GM23248 (cell line): Measurements from ENCODE around the gene ANKRD13B. TPM values are rescaled to one million over a fixed set of nuclear protein-coding genes. Genes with fewer than 3 reads are reported as not detected.

Experiments used
- DNase-seq: peaks from one replicate; pipeline ENCODE4 v3.0.0-alpha.2; 2015
- H2AFZ ChIP-seq: fragments of 200-600 bp; sonication (generic); 2 replicates; pipeline ENCODE4 v1.6.1; 2016; ENCODE audit warnings: antibody characterized with exemption
- H3F3A ChIP-seq: fragments of 200-600 bp; sonication (generic); 2 replicates; pipeline ENCODE4 v1.6.1; 2016; ENCODE audit warnings: mild to moderate bottlenecking, antibody characterized with exemption, mixed run types; ENCODE audit not compliant: insufficient read depth
- H3K27ac ChIP-seq: fragments of 200-600 bp; sonication (generic); 2 replicates; pipeline ENCODE4 v1.5.1; 2016; ENCODE audit warnings: mild to moderate bottlenecking
- H3K27me3 ChIP-seq: fragments of 200-600 bp; sonication (generic); replicated peaks from 2 replicates; pipeline ENCODE4 v1.6.1; 2016; ENCODE audit warnings: mild to moderate bottlenecking; ENCODE audit not compliant: insufficient read depth
- H3K36me3 ChIP-seq: fragments of 200-600 bp; sonication (generic); 2 replicates; pipeline ENCODE4 v1.6.1; 2016; ENCODE audit warnings: low read depth, mild to moderate bottlenecking
- H3K4me1 ChIP-seq: fragments of 200-600 bp; sonication (generic); 2 replicates; pipeline ENCODE4 v1.6.1; 2016; ENCODE audit warnings: mild to moderate bottlenecking; ENCODE audit not compliant: insufficient read depth
- H3K4me2 ChIP-seq: fragments of 200-600 bp; sonication (generic); one replicate; pipeline ENCODE4 v1.6.1; 2016; ENCODE audit warnings: mild to moderate bottlenecking; ENCODE audit not compliant: unreplicated experiment
- H3K4me3 ChIP-seq: fragments of 200-600 bp; sonication (generic); 2 replicates; pipeline ENCODE4 v1.5.1; 2016; ENCODE audit warnings: mild to moderate bottlenecking
- H3K79me2 ChIP-seq: fragments of 200-600 bp; sonication (generic); 2 replicates; pipeline ENCODE4 v1.6.1; 2016; ENCODE audit warnings: mild to moderate bottlenecking; ENCODE audit not compliant: insufficient read depth
- H3K9ac ChIP-seq: fragments of 200-600 bp; sonication (generic); 2 replicates; pipeline ENCODE4 v1.6.1; 2016; ENCODE audit warnings: mild to moderate bottlenecking
- H3K9me2 ChIP-seq: fragments of 200-600 bp; sonication (generic); 2 replicates; pipeline ENCODE4 v1.6.1; 2016; ENCODE audit warnings: mixed run types, mild to moderate bottlenecking, moderate library complexity; ENCODE audit not compliant: insufficient read depth
- H3K9me3 ChIP-seq: fragments of 200-600 bp; sonication (generic); one replicate; pipeline ENCODE4 v1.6.1; 2017; ENCODE audit warnings: low read depth
- H4K20me1 ChIP-seq: fragments of 200-600 bp; sonication (generic); 2 replicates; pipeline ENCODE4 v1.6.0; 2016; ENCODE audit not compliant: insufficient read depth
- EZH2 ChIP-seq: fragments of 200-600 bp; sonication (generic); IDR thresholded peaks from 2 replicates; pipeline ENCODE4 v1.6.1; 2018; ENCODE audit warnings: antibody characterized with exemption, mild to moderate bottlenecking; ENCODE audit not compliant: insufficient read depth, poor library complexity, severe bottlenecking
- EZH2phosphoT487 ChIP-seq: fragments of 200-600 bp; sonication (generic); IDR thresholded peaks from 2 replicates; pipeline ENCODE4 v1.6.1; 2018; ENCODE audit warnings: antibody characterized with exemption, moderate library complexity, mild to moderate bottlenecking, low read depth; ENCODE audit not compliant: insufficient read depth
- WGBS, 2 experiments: methylation state at CpG; one replicate each; pipeline ENCODE4 v1.1.6; 2015 to 2017; ENCODE audit warnings: low lambda C conversion rate in 2 of 2, low coverage in 1 of 2; ENCODE audit errors: missing lambda C conversion rate in 2 of 2; 5-methylcytosine and 5-hydroxymethylcytosine counted together
- in situ Hi-C: fragments of 300-500 bp; cut with MboI; formaldehyde crosslinking; loops from 2 replicates; pipeline ENCODE4 v1.15.0; 2020
- polyA plus RNA-seq: library from polyadenylated mRNA; unstranded; fragments of >200 nt; fragmentation: Nextera tagmentation; extraction: Ambion mirVana; gene quantifications from 2 replicates; pipeline ENCODE4 v1.2.1, GENCODE V29; 2016
- total RNA-seq: library from RNA; depleted of rRNA; stranded (reverse); fragments of >200 nt; shearing (Covaris generic); gene quantifications from 2 replicates; pipeline ENCODE4 v1.2.3, GENCODE V29; 2014

Gene ANKRD13B
- total and polyA plus RNA-seq, 2 experiments from 2014 or later: 1.7 to 9.4 TPM

- 98 to 100% methylated on average over 2 of the region's 2 CpGs for WGBS, 2 experiments
- in situ Hi-C loops: loop anchor here (25.0 kb wide), 1 partner anchor 97 kb away; no protein-coding TSS in a partner anchor
- H3K79me2 ChIP-seq: no peaks in the 10 kb centered on the region
- no peaks in the 10 kb centered on the region for H4K20me1 ChIP-seq
- no peaks in the 10 kb centered on the region for H3K9me3 ChIP-seq
- H3K36me3 ChIP-seq: no peaks in the 10 kb centered on the region
- no peaks in the 10 kb centered on the region for H3K27me3 ChIP-seq
- H3K4me2 ChIP-seq: no peak overlapping the region
- peaks cover 12% of the 10 kb centered on the region; the same call in 1 of the 2 replicates for H3K4me1 ChIP-seq
- H3K27ac ChIP-seq: no peak overlapping the region
- H3K9me2 ChIP-seq: no peaks in the 10 kb centered on the region
- no peak overlapping the region for H3K4me3 ChIP-seq
- TF ChIP-seq EZH2 (no peak), EZH2phosphoT487 (no peak)
- H3K9ac ChIP-seq: no peak overlapping the region
- DNase-seq: no peak
- H2AFZ ChIP-seq: no peak overlapping the region
- H3F3A ChIP-seq: peaks cover 15% of the 10 kb centered on the region
These were observed 33.3 kb upstream of the ANKRD13B start for GRCh38 chr17:29559640-29560039.

DNA sequence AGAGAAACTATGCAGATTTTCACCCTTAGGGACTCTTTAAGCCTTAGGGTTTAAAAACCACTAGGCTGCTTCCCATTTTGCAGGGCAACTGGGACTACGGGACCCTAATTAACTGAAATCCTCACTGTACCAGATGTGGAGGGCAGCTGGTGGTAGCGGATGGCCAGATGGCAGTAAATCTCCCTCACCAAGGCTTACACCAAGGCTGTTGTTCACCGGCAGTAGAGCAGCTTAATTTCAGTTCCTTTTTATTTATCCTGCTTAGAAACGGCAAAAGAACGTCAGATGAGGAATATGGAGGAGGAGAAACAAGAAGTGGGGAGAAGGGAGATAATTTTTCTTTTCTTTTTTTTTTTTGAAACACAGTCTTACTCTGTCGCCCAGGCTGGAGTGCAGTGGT is 32.6 kb upstream of the ANKRD13B start:
- no peak for TF ChIP-seq EZH2phosphoT487
- no peak for TF ChIP-seq EZH2
- Histone ChIP-seq H3K9me3 (no peaks in the 10 kb centered on the region), H3K4me2 (no peak overlapping the region), H3K4me1 (peaks cover 12% of the 10 kb centered on the region; the same call in 1 of the 2 replicates), H3K9ac (no peak overlapping the region), H2AFZ (no peak overlapping the region), H3K27ac (no peak overlapping the region), H3K9me2 (no peaks in the 10 kb centered on the region), H3K79me2 (no peaks in the 10 kb centered on the region), H3K4me3 (no peak overlapping the region), H3K36me3 (no peaks in the 10 kb centered on the region), H3F3A (peaks cover 15% of the 10 kb centered on the region), H4K20me1 (no peaks in the 10 kb centered on the region), H3K27me3 (no peaks in the 10 kb centered on the region)
- DNase-seq: no peak
- in situ Hi-C loops: loop anchor here (25.0 kb wide), 1 partner anchor 98 kb away; no protein-coding TSS in a partner anchor
- 95% methylated on average over 6 of the region's 6 CpGs for WGBS, 2 experiments

DNA sequence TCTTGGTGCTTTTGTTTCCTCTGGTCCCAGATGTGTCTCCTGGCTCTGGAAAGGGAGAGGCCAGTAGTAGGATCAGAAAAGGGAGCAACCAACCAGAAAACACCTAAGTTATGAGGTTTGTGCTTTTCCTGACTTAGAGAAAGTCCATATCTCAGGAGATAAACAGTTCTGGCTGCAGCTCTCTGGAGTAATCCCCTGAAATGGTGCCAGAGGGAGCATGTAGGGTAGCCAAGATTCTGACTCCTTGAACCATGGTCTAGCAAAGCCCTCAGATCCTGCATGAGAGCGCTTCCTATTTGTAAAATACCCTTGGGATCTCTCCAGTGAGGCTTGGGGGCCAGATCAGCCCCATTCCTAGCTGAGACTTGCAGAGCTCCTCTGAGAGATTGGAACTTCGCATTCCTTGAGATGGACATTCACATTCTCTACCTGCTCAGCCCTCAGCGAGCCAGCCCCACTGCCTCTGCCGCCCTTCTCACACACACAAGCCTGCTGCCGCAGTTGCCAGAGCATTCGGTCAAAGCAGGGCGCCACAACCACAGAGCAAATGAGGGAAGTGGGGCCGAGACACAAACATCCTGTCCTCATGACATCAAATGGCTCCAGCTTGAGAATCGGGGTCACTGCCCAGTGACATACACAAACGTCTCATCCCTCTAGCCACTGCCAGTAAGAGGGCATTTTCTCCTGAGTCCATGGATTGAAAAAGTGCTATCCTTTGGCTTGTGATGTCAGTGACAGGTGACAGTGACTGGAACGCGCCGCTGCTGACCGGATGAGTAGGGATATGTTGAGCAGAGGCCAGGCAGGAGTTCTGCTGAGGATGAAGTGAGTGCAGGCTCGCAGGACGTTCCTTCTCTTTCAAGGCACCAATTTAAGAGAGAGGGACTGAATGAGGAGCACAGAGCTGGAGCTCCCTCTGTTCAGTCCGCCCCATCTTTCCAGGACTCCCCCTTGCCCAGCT is 31.1 kb upstream of the ANKRD13B start:
- Histone ChIP-seq H4K20me1 (no peaks in the 10 kb centered on the region), H3K9me2 (no peaks in the 10 kb centered on the region), H3K27me3 (no peaks in the 10 kb centered on the region), H3K4me3 (no peak overlapping the region), H3K9ac (no peak overlapping the region), H3K36me3 (no peaks in the 10 kb centered on the region), H3K27ac (no peak overlapping the region), H3K4me2 (no peak overlapping the region), H2AFZ (no peak overlapping the region), H3K4me1 (peaks cover 10% of the 10 kb centered on the region; the same call in 1 of the 2 replicates), H3K9me3 (no peaks in the 10 kb centered on the region), H3F3A (peaks cover 7% of the 10 kb centered on the region), H3K79me2 (no peaks in the 10 kb centered on the region)
- DNase-seq: no peak
- in situ Hi-C loops: loop anchor here (25.0 kb wide), 1 partner anchor 100 kb away; no protein-coding TSS in a partner anchor
- WGBS, 2 experiments: 95% methylated on average over 17 of the region's 17 CpGs
- TF ChIP-seq EZH2 (no peak), EZH2phosphoT487 (no peak)

DNA sequence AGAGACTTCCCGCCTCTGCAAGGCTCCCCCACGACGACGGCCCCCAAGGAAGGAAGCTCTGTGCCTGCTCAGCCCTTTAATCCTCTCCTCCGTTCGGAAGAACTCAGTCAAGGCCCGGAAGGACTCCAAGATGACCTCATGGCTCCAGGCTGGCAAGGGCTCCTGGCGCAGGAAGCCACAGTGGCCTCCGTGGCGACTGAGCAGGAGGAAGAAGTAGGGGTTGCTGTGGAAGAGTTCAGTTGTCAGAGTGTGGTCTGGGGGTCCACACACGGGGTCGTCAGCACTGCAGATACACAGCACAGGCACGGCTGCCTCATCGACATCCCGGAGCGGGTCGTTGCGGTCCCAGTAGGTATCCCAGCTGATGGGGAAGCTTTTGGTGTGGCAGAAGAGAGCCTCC is 30.3 kb upstream of the ANKRD13B start:
- H3K36me3 ChIP-seq: no peaks in the 10 kb centered on the region
- no peak for TF ChIP-seq EZH2
- no peak for TF ChIP-seq EZH2phosphoT487
- H3K4me2 ChIP-seq: no peak overlapping the region
- H3K9me2 ChIP-seq: no peaks in the 10 kb centered on the region
- no peaks in the 10 kb centered on the region for H3K27me3 ChIP-seq
- 83 to 85% methylated on average over 18 of the region's 18 CpGs for WGBS, 2 experiments
- no peak overlapping the region for H3K9ac ChIP-seq
- in situ Hi-C loops: loop anchor here (25.0 kb wide), 1 partner anchor 100 kb away; no protein-coding TSS in a partner anchor
- no peak overlapping the region for H3K4me3 ChIP-seq
- no peaks in the 10 kb centered on the region for H3K79me2 ChIP-seq
- peaks cover 3% of the 10 kb centered on the region; the same call in 1 of the 2 replicates for H3K4me1 ChIP-seq
- no peak overlapping the region for H2AFZ ChIP-seq
- DNase-seq: no peak
- H3F3A ChIP-seq: peaks cover 4% of the 10 kb centered on the region
- H3K9me3 ChIP-seq: no peaks in the 10 kb centered on the region
- H4K20me1 ChIP-seq: no peaks in the 10 kb centered on the region
- no peak overlapping the region for H3K27ac ChIP-seq
